SU-DHL-6 (cell line): ENCODE results near the gene VWA7.

Experiments used
- H2AFZ ChIP-seq: fragments of 200-600 bp; sonication (generic); 2 replicates; pipeline ENCODE4 v1.6.1; 2014; ENCODE audit warnings: low read depth, mild to moderate bottlenecking, moderate library complexity, mixed read lengths, antibody characterized with exemption, low read length; ENCODE audit not compliant: severe bottlenecking
- H3F3A ChIP-seq: fragments of 200-600 bp; shearing (Covaris generic); 2 replicates; pipeline ENCODE4 v1.6.0; 2016; ENCODE audit warnings: antibody characterized with exemption, mild to moderate bottlenecking; ENCODE audit not compliant: insufficient read depth
- H3K27ac ChIP-seq: fragments of 200-600 bp; sonication (generic); 2 replicates; pipeline ENCODE4 v1.5.1; 2016; ENCODE audit warnings: low read depth, mild to moderate bottlenecking, low read length, moderate library complexity, mixed read lengths
- H3K27me3 ChIP-seq: fragments of 200-600 bp; sonication (generic), shearing (Covaris generic); 2 replicates; pipeline ENCODE4 v1.6.0; 2014; ENCODE audit warnings: mild to moderate bottlenecking, low read length
- H3K36me3 ChIP-seq: fragments of 200-600 bp; sonication (generic); 2 replicates; pipeline ENCODE4 v1.6.1; 2014; ENCODE audit warnings: mild to moderate bottlenecking, low read length, mixed read lengths
- H3K4me2 ChIP-seq: fragments of 300-600, 200-600 bp; shearing (Covaris generic), sonication (generic); 2 replicates; pipeline ENCODE4 v1.6.0; 2014; ENCODE audit warnings: low read length, low read depth, mild to moderate bottlenecking; ENCODE audit not compliant: poor library complexity, severe bottlenecking
- H3K4me3 ChIP-seq: fragments of 200-600 bp; sonication (generic); 2 replicates; pipeline ENCODE4 v1.5.1; 2014; ENCODE audit warnings: antibody characterized with exemption, low read length, mild to moderate bottlenecking, mixed read lengths; ENCODE audit not compliant: insufficient read depth, poor library complexity, severe bottlenecking
- H3K79me2 ChIP-seq: fragments of 200-600 bp; sonication (generic); 2 replicates; pipeline ENCODE4 v1.6.1; 2014; ENCODE audit warnings: mild to moderate bottlenecking, low read length, moderate library complexity; ENCODE audit not compliant: insufficient read depth
- H3K9ac ChIP-seq: fragments of 200-600 bp; sonication (generic); 2 replicates; pipeline ENCODE4 v1.7.0; 2014; ENCODE audit warnings: mild to moderate bottlenecking, low read length
- H3K9me2 ChIP-seq: fragments of 200-600 bp; sonication (generic); replicated peaks from 2 replicates; pipeline ENCODE4 v1.6.1; 2014; ENCODE audit warnings: low read length; ENCODE audit not compliant: insufficient read depth
- H3K9me3 ChIP-seq: fragments of 200-600 bp; sonication (generic); 2 replicates; pipeline ENCODE4 v1.6.1; 2014; ENCODE audit warnings: low read length, mixed read lengths; ENCODE audit not compliant: insufficient read depth
- H4K20me1 ChIP-seq: fragments of 200-600 bp; sonication (generic); 2 replicates; pipeline ENCODE4 v1.6.1; 2014; ENCODE audit warnings: low read depth, mild to moderate bottlenecking, antibody characterized with exemption, low read length, moderate library complexity, mixed read lengths
- CTCF ChIP-seq: fragments of 200-600 bp; sonication (generic); IDR thresholded peaks from one replicate; pipeline ENCODE4 v1.5.1; 2017; ENCODE audit warnings: antibody characterized with exemption, mild to moderate bottlenecking, low read length, moderate library complexity; ENCODE audit not compliant: insufficient read depth, poor library complexity, severe bottlenecking
- EZH2phosphoT487 ChIP-seq: fragments of 200-600 bp; sonication (generic), shearing (Covaris generic); conservative IDR thresholded peaks from 2 replicates; pipeline ENCODE4 v1.6.1; 2018; ENCODE audit warnings: mild to moderate bottlenecking, antibody characterized with exemption, low read length, moderate library complexity, mixed read lengths

The VWA7 gene

GRCh38 chr6:31730631-31731086 lies 46.5 kb downstream of the VWA7 start:
- no peak overlapping the region for H3K4me3 ChIP-seq
- H3K36me3 ChIP-seq, result peaks cover 18% of the 10 kb centered on the region; the same call in 1 of the 2 replicates
- H2AFZ ChIP-seq, result no peak overlapping the region
- no peak for TF ChIP-seq CTCF
- TF ChIP-seq EZH2phosphoT487, result no peak
- H3F3A ChIP-seq, result peaks cover 30% of the 10 kb centered on the region
- H3K27ac ChIP-seq, result peak overlapping the region; percentile 6; the same call in 1 of the 2 replicates
- no peak overlapping the region for H3K9ac ChIP-seq
- no peaks in the 10 kb centered on the region for H4K20me1 ChIP-seq
- no peaks in the 10 kb centered on the region for H3K27me3 ChIP-seq
- no peak overlapping the region for H3K4me2 ChIP-seq
- H3K9me2 ChIP-seq, result no peaks in the 10 kb centered on the region
- no peaks in the 10 kb centered on the region for H3K9me3 ChIP-seq
- H3K79me2 ChIP-seq, result peaks cover 17% of the 10 kb centered on the region

DNA sequence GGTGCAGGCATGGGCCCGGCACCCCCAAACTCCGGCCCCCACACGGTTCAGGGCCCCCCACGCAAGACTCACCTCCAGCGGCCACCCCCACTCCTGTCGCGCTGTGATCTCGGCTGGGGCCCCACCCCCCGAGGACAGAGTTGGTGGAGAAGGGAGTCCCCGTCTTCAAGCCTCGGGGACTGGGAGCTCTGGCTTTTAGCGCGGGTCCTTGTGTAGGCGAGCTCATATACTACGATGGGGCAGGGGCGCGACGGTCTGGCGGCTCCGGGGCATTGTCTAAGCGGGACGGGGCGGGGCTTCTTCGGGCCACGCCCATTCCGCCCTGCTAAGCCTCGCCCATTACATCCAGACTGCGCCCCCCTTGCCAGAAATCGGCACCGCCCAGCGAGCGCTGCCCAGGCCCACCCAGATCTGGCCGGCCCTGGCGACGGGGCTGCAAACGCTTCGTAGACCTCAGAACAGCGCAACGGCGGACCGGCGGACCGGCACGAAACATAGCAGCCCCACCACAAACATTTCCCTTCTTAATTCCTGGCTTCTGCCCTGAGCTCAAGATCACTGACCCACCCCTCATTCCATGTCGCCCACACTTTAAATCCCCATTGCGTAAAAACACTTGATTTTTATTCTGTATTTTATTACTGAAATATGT lies 47.0 kb downstream of the VWA7 start:
- H3K4me2 ChIP-seq, result peak overlapping the region; percentile 73
- H3F3A ChIP-seq, result peaks cover 30% of the 10 kb centered on the region
- H3K27me3 ChIP-seq, result no peaks in the 10 kb centered on the region
- TF ChIP-seq EZH2phosphoT487, result no peak
- no peak for TF ChIP-seq CTCF
- no peaks in the 10 kb centered on the region for H3K9me3 ChIP-seq
- peak overlapping the region; percentile 27 for H2AFZ ChIP-seq
- H4K20me1 ChIP-seq, result no peaks in the 10 kb centered on the region
- no peaks in the 10 kb centered on the region for H3K9me2 ChIP-seq
- peak overlapping the region; percentile 63 for H3K4me3 ChIP-seq
- peaks cover 11% of the 10 kb centered on the region for H3K79me2 ChIP-seq
- peaks cover 18% of the 10 kb centered on the region; the same call in 1 of the 2 replicates for H3K36me3 ChIP-seq
- peak overlapping the region; percentile 20 for H3K27ac ChIP-seq
- peak overlapping the region; percentile 55 for H3K9ac ChIP-seq

DNA sequence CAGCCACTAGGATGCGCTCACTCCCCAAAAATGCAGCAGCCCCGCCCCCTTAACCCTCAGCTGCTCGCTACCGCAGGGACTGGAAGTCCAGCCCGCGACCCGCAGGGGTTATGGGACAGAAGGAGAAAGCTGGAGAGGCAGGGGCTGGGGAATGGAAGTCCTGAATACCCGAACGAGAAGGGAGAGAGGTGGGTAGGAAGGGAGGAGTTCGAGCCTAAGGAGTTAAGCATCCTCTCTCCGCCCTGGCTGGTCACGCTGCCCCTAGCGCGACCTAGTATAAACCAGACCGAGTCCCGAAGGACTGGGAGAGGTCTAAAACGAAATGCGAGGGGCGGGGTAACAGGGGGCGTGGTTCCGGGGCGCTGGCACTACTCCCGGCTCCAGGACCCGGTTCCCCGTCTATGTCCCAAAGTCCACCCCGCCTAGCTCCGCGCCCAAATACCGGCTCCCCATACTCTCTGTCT lies 47.6 kb downstream of the VWA7 start:
- H3K9me2 ChIP-seq, result no peaks in the 10 kb centered on the region
- no peaks in the 10 kb centered on the region for H3K27me3 ChIP-seq
- peaks cover 6% of the 10 kb centered on the region for H3K79me2 ChIP-seq
- peak overlapping the region; percentile 55 for H3K9ac ChIP-seq
- peak overlapping the region; percentile 63 for H3K4me3 ChIP-seq
- TF ChIP-seq CTCF (no peak), EZH2phosphoT487 (no peak)
- H3K36me3 ChIP-seq, result peaks cover 18% of the 10 kb centered on the region; the same call in 1 of the 2 replicates
- no peaks in the 10 kb centered on the region for H4K20me1 ChIP-seq
- H3F3A ChIP-seq, result peaks cover 30% of the 10 kb centered on the region
- H3K4me2 ChIP-seq, result peak overlapping the region; percentile 73
- no peaks in the 10 kb centered on the region for H3K9me3 ChIP-seq
- H3K27ac ChIP-seq, result peak overlapping the region; percentile 20
- H2AFZ ChIP-seq, result peak overlapping the region; percentile 27
